Measurements from ENCODE around the gene UBQLN4.
A peak's percentile ranks its signal among the peaks of the same experiment; 100 is the strongest.

The UBQLN4 gene

DNA sequence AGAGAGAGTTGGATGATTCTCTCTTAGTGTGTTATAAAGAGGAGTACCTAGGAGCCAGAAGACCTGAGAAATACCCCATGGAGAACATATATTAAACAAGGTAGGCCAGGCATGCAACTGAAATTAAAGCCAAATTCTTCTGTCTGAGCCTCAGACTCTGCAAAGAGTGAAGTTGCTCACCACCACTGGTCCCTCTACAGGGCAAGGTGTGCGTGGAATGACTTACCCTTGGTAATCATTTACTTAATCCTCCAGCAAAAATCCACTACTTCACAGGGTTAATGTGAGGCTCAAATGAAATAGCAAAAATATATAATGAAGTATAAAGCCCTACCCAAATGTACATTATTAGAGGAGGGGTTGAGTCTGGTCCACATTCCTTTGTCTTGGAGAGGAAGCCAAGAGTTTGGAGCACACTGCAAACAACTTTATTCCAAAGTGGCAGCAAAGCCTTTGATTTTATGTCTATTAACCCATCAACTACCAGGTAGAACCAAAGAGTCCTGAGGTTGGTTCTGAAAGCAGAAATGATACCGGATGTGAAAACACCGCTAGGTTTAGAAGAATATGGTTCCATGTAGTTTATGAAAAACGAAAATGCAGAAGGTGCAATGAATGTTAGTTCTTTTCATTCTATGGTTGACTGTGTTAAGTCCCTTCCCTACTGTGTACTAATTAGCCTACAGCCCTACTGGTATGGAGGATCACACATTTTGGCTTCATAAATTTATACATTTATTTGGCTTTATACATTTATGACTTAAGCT, 41.4 kb downstream of the UBQLN4 start:
- no peak for DNase-seq (ENCODE audit: low read depth)

DNA sequence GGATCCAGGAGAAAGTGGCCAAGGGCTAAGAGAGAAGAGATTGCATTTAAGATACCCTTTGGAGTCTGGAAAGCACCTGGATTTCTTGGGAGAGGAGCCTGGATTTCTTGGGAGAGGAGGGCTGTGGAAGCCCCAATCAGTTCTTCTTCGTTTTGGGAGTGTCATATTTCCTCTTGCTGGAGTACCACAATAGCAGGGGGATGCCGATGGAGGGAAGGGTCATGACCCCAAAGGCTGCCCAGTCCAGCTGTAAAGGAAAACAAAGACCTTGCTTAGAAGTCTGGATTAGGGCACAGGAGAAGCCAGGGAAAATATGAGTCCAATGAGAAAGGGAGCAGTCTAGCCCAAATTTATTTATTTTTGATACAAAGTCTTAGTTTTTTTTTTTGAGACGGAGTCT, 44.2 kb downstream of the UBQLN4 start:
- DNase-seq (ENCODE audit: low read depth), result no peak

DNA sequence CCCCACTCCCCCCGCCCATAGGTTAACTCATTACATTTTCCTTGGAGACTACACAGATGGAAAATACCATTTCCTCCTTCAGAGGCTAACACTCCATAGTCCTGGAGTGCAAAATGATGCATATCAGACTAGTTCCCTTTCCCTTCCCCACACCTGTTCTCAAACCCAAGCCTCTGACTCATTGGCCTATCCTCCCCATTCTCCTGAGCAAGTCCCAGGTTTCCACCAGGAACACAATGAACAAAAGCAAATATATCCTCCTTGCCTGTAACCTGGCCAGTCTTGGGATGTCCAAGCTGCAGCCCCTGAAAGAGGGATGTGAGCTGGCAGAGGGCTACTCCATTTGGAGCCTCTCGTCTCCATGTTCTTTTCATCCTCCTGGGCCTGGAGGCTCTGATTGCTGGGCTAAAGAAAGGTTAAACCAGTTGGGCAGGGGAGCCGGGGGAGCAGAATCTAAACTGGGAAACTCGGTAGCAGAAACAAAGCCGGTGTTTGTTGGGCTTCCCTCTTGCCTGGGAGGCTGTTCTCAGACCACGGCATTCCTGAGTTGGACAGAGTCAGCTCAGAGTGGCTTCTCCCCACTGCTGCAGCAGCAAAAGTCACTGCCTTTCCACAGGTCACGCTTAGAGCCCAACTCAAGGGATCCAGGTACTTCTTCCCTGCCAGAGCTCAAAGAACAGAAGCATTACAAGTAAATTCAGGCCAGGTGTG, 46.8 kb downstream of the UBQLN4 start:
- DNase-seq (ENCODE audit: low read depth), result no peak

DNA sequence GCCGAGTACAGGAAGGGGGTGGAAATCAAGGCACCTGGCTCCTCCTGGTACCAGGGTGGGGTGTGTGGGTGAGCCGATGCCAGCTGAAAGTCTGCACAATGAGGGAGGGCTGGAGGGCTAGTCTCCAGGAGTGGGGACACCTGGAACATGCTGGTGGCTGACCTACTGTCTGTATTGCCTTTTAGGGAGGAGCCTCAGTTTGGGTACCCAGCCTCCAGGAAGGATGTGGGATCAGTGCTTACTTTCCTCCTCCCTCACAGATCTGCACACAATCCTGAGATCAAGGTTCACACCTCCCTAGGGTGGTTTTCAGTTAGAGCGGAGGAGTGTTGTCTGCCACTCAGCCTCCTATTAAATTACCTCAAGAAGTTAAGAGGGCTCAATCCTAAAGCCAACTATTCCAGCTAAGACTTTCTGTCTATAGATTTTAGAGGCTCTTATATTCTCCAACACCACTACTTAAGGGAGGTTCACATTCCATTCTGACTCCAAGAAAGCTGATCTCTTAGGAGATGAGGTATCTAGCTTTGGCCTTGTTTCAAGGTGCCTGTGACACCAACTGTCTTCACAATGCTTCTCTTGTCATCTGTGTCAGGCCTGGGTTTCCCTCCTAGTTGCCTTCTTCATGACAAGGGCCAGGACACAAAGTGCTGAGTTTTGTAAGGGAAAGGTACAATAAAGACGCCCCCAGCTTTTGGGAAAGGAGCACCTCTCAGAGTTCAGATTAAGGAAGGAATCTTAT, 48.6 kb downstream of the UBQLN4 start:
- no peak for DNase-seq (ENCODE audit: low read depth)

DNA sequence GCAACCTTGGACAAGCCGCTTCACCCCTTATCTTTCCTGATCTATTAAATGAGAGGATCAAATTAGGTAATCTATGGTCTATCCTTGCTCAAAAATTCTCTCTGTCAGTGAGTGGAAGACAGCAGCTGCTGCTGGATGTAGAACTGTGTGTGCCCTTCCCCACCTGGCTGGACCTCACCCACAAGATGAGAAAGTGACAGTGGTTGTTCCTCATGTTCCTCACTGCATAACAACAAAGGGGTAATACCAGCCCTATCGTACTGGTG, 49.7 kb downstream of the UBQLN4 start:
- no peak for DNase-seq (ENCODE audit: low read depth)

DNA sequence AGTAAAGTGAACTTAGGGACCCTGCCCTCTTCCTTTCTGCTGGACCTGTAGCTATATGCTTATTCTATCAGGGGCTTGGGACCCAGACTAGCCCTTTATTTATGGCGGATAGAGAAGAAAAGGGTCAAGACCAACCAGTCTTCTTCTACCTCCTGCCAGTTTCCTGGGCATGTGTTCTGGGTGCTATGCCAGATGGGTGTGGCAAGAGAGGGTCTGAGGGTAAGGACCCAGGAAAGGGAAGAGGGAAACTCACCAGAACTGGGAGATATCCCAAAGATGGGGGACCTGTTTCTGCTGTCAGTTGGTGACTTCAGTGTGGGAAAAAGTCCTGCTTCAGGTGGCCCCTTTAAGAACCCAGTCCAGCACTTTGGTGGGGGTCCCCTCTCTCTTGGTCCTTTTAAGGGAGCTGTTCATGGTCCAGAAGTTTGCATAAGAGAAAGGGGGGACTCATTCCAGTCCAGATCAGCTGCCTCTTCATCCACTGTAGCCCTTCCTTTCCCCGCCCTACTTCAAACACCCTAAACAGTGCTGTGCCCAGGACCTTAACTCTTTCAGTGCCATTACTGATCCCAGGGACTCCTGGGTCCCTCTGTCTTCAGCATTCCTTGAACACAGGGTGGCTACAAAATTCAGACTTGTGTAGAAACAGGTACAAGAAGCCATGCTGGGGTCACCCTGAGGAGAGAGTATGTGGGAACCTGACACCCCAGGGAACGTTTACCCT, 51.2 kb downstream of the UBQLN4 start:
- no peak for DNase-seq (ENCODE audit: low read depth)

DNA sequence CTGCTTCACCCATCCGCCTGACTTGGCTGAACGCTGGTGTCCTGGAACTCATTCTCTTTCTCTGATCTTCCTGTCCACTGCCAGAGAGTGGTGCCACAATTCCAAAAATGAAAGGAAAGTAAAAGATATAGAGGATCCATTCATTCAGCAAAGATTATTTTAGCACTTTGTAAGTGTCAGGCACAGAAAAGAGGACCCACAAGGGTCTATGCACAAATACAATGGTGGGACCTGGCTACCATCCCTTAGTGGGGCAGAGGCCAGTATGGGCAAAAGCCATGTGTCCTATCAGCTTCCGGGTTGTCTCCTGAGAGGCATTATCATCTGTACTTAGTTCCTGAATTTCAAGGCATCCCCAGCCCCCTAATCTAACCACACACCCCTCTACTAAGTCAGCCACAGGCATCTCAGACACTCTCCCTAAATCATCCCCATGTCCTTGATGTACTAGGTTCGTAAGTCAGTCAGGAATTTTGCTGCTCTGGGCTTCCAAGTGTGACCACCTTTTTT, 51.9 kb downstream of the UBQLN4 start:
- no peak for DNase-seq (ENCODE audit: low read depth)

DNA sequence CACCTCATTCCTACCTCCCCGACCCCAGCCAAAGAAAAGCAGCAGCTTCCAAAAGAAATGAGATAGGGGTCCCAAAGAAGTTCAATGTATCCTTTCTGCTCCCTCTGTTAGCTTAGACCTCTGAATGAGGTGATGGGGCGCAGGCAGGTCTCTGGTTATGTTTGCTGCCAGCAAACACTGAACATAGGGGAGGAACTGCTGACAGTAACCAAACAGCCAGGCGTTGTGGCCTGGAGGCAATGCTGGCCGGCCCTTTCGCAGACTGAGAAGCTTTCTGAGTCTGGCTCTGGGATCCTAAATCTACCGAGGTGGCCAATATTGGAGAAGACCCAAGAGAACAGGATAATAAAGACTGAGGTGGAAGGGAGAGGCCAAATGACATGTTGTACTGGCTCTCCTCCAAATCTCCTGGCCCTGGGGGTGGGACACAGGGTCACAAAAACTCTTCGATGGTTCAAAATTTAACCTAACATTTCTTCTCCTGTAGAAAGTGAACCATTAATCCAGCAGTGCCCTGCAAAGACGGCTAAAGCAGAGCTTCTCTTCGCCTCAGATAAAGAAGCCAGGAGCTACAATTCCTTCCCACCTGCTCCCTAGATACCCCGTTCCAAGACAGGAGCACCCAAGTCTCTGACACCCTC, 52.5 kb downstream of the UBQLN4 start:
- DNase-seq (ENCODE audit: low read depth), result no peak

DNA sequence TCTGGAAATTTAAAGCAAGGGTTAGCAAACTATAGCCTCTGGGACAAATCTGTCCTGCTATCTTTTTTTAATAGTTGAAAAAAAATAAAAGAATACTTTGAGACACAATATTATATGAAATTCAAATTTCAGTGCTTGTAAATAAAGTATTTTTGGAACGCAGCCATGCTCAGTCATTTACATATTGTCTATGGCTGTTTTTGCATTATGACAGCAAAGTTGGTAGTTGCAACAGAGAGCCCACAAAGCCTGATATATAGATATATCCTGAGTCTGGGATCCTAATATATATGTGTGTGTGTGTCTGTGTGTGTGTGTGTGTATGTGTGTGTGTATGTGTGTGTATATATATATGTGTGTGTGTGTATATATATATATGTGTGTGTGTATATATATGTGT, 53.6 kb downstream of the UBQLN4 start:
- no peak for DNase-seq (ENCODE audit: low read depth)

DNA sequence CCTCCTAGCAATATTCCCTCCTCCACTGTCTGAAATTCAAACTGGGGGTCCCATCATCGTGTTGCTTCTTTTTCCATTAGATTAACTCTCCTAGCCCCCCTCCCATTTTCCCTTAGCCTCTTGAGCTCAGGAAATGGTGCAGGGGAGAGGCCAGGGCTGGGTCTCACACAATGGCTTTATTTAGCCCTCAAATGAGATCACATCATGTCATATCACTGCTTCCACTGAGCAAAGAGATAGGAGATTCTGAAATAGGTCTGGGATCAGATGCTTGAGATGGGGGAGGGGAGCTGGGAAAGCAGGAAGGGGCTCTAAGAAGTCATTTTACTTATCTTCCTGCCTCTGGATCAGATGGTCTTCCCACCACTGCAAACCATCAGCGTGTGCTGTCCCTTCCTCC, 57.4 kb downstream of the UBQLN4 start:
- DNase-seq (ENCODE audit: low read depth), result no peak

DNA sequence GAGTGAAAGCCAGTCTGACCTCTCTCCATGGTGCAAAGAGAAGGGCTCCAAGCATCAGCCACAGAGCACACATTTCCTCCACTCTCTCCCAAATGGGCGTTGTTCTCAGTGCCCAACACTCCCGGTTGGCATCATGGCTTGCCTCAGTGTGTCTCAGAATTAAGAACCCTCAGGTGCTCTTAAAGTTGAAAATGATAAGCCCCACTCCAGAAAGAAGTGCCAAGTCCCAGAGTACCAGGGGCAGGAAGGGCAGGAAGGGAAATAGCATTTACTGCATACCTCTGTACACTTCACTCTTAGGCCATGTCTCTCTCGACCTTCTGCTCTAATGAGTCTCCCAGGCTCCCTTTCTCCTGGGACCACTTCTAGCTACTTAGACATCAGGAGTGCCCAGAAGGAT, 60.0 kb downstream of the UBQLN4 start:
- DNase-seq (ENCODE audit: low read depth), result no peak

DNA sequence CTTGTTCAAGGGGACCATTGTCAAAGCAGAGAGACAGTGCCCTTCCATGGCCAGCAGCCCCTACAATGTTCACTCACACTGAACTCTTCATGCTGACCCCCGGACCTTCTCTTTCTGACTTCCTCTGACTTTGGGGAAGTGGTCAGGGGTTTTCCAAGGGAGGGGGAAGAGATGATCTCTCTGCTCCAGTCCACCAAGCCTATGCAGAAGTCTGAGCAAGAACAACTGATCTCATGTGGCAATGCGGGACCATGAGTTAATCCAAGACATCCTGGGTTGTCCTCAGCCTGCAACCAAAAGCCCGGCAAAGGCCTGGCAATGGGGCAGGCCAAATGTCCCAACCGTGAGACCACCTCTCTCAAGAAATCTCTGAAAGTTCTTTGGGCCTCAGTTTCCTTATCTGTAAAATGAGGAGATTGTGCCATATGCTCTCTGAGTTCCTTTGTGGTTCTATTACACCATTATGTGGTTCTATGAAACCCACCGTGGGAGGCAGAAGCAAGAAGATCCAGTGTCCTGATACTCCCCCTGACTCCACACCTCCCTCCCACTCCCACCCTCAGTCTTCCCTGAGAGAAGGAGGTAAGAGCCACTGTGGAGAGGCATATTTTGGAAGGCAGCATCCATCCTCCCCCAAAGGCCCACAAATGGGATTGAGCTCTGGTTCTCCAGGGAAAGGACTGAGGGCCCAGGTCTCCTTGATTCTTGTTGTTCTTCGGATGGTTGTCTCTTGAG, 63.4 kb downstream of the UBQLN4 start:
- no peak for DNase-seq (ENCODE audit: low read depth)

DNA sequence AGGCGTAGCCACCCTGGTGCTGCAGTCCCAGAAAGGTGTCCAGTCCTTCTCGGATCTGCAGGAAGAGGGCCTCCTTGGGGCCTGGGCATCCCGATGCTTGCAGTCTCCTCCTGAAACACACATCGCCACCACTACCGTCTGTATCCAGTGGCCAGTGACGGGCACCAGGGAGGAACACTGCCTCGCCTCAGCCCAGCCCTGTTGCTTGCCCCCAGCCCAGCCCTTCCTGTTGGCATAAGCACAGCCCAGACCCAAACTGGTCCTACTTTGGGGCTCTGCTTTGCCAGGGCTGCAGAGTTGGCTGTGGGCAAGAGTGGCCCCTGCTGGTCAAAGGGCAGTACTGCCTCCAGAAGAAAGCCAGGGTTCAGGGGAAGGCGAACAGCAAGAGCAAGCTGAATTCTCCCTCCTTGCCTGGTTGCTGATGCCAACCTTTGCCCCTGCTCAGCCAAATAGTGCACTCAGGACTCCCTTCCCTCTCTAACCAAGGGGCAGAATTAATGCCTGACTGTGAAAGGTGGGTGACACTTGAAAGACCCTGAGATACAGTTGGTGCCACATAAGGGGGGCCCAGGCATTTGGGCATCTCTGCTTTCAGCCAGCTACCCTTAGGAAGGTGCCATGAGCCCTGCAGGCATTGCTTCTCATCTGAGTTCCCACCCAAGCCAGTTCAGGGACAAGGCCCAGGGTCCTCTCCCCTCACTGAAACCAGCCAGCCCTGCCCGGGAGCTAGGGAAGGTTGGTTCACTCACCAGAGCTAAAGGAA, 64.2 kb downstream of the UBQLN4 start:
- DNase-seq (ENCODE audit: low read depth), result peak; percentile 59
